NK-92 (cell line): ENCODE data around the gene ATP1A2.
"Not testable (repeated sequence)": the region's sequence is repeated elsewhere in the genome, so short reads cannot be mapped to it uniquely, and the experiment has no call there.

Experiments
- DNase-seq: peaks from one replicate; lab custom pipeline; 2025; ENCODE audit not compliant: unreplicated experiment; lab: John Stamatoyannopoulos, UW

Gene ATP1A2

GRCh38 chr1:160122978-160123495 lies 7.5 kb downstream of the ATP1A2 start:
- no peak for DNase-seq

DNA sequence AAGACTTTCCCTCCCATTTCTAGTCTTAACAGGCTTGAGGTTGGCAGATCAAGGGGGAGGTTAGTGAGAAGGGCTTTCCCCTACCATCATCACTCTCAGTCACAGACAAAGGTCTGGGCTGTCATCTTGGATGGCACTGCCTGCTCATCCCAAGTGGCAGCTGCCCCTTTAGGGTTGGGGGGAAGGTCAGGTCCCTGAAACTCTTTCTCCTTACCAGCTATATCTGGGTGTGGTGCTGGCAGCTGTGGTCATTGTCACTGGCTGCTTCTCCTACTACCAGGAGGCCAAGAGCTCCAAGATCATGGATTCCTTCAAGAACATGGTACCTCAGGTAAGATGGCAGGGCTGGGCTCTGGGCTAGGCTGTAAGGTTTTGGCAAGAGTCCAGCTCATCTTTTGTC lies 8.2 kb downstream of the ATP1A2 start:
- DNase-seq: no peak

DNA sequence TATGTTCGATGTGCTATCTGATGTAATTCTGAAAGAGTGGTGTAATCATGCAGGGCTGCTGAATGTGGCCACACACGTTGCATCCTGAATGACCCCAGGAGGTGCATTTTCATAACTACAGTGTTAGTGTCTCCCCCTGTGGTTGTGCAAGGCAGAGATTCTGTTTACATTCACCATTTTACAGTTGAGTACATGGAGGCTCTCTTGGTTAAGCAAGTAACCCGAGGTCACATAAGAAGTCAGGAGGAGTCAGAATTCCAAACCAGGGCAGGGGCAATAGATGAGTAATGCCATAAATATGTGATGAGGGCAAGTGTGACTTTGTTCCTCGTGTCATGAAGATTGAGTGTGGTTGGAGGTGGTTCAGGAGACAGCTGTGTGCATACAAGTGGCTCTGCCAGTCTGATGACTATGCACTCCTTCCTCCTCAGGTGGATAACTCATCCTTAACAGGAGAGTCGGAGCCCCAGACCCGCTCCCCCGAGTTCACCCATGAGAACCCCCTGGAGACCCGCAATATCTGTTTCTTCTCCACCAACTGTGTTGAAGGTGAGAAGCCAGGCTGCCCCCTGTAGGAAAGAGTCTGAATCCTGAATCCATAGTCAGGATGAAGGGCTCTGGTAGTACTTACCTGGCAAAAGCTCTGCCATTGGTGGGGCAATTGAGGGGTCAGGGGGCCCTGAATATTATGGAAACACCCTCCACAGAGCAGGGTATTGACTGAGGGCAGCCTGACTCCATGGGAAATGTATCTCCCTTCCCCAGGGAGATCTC lies 9.3 kb downstream of the ATP1A2 start:
- DNase-seq: no peak

DNA sequence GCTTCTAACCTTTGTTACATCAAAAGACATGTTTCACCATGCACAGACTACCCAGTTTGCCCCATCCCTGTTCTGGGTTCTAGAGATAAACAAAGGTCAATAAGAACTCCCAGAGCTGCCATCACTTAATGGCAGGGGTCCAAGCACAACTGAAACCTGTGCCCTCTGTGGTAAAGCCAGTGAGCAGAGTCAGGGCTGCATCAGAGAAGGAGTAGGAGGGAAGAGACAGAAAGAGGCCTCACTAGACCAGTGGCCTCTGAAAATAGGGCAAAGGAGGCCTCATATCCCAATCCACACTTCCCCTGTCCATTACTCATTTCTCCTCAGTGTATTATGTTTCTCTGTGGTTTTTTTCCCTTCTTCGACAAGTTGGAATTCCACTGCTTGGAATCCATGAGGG lies 10.2 kb downstream of the ATP1A2 start:
- DNase-seq: no peak

- DNase-seq: not testable (repeated sequence)
Measured at GRCh38 chr1:160126342-160126741, 10.8 kb downstream of the ATP1A2 start.

- DNase-seq: no peak
Measured at GRCh38 chr1:160127381-160127780, 11.8 kb downstream of the ATP1A2 start.

- DNase-seq: no peak
Measured at GRCh38 chr1:160127865-160128523, 12.4 kb downstream of the ATP1A2 start.

DNA sequence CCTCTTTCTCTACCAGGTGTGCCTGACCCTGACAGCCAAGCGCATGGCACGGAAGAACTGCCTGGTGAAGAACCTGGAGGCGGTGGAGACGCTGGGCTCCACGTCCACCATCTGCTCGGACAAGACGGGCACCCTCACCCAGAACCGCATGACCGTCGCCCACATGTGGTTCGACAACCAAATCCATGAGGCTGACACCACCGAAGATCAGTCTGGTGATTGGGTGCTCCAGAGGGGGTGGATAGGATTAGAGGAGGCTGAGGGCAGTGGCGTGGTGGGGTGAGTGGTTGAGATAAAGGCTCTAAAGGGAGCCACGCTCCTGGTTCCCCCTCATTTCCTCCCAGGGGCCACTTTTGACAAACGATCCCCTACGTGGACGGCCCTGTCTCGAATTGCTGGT lies 13.1 kb downstream of the ATP1A2 start:
- DNase-seq: no peak

DNA sequence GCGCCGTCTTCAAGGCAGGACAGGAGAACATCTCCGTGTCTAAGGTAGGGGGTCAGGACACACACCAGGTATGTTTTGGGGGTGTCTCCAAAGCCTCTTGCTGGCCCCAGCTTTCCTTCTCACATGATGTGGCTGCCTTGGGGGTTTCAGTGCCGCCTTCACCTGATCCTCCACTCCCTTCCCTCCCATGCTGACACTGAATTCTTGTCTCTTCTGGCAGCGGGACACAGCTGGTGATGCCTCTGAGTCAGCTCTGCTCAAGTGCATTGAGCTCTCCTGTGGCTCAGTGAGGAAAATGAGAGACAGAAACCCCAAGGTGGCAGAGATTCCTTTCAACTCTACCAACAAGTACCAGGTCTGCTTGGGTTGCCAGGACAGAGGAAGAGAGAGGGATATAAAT lies 13.5 kb downstream of the ATP1A2 start:
- DNase-seq: no peak

GRCh38 chr1:160129558-160129957 lies 14.0 kb downstream of the ATP1A2 start:
- no peak for DNase-seq

- no peak for DNase-seq
Measured at GRCh38 chr1:160129966-160130365, 14.4 kb downstream of the ATP1A2 start.

GRCh38 chr1:160130486-160130885 lies 14.9 kb downstream of the ATP1A2 start:
- no peak for DNase-seq

DNA sequence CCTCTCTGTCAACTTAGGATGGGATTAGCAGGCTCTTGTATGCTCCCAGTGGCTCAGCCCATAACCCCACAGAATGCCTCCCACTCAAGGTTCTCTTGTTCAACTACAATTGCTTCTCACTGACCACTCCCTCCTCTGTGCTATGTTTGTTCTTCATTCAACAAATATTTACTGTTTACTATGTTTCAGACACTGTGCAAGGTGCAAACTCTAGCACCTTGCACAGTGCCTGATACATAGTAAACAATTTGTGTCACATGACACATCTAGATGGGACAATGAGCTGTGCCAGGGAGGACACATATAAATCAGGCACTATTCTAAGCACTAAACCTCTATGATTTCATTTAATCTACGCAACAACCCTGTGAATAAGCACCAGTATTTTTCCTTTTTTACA lies 15.4 kb downstream of the ATP1A2 start:
- DNase-seq: no peak

GRCh38 chr1:160131803-160132565 lies 16.4 kb downstream of the ATP1A2 start:
- DNase-seq: no peak

DNA sequence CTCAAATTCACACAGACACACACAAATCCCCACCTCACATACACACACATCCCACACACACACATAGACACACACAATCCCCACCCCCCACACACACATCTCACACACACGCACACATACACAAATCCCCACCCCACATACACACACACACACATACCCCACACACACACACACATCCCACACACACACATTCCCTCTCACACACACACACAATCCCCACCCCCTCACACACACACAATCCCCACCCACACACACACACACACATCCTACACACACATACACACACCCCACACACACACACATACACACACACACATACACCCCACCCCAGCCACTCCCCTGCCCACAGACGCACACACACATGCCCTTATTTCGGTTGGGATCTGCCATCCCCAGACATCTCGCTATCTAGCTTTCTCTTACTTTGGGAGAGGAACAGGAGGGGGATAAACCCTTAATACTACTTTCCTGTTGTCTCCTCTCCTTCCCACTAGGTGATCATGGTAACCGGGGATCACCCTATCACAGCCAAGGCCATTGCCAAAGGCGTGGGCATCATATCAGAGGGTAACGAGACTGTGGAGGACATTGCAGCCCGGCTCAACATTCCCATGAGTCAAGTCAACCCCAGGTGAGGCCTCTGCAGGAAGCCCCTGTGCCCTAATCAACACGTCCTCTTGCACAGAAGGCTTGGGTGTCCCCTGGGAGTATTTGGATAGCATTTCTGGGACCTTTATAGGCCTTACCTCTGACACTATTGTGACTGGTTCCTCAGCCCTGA lies 18.6 kb downstream of the ATP1A2 start:
- no peak for DNase-seq

GRCh38 chr1:160134791-160135572 lies 19.4 kb downstream of the ATP1A2 start:
- DNase-seq: no peak

DNA sequence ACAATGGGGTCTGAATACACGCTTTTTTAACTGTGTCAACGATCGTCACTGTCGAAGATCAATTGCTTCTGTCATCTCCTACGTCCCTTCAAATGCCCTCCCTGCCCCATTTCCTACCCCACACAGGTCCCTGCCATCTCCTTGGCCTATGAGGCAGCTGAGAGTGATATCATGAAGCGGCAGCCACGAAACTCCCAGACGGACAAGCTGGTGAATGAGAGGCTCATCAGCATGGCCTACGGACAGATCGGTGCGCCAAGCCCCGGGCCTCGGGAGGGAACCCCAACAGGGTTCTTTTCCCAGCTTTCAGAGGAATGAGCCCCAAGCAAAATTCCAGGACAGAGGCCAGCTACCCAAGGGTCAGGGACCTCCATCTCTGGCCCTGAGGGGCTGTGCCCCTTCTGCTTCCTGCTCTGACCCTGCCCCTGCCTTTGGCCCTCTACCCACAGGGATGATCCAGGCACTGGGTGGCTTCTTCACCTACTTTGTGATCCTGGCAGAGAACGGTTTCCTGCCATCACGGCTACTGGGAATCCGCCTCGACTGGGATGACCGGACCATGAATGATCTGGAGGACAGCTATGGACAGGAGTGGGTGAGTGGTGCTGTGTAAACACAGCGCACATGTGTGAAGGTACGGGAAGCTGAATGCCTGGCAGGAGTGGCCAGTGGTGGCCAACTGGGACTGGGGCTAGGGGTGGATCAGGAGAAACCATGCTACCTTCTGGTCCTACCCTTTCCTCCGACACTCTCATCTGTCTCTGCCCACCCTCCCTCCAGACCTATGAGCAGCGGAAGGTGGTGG lies 20.8 kb downstream of the ATP1A2 start:
- DNase-seq: no peak

DNA sequence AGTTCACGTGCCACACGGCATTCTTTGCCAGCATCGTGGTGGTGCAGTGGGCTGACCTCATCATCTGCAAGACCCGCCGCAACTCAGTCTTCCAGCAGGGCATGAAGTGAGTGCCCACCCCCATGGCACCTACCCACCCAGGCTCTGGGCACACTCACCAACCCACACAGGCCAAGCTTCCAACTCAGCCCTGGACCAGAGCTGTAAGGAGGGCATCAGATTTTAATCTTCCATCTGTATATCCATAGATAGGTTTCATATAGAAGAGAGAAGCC lies 21.3 kb downstream of the ATP1A2 start:
- no peak for DNase-seq

GRCh38 chr1:160137216-160137862 lies 21.8 kb downstream of the ATP1A2 start:
- no peak for DNase-seq
